Vagina (tissue), 2 donors: ENCODE results near the gene DAGLA. TPM values are rescaled to one million over a fixed set of nuclear protein-coding genes. Genes with fewer than 3 reads are reported as not detected.

Source experiments
- DNase-seq, 2 donors: peaks; one replicate each; pipeline ENCODE4 v3.0.0-alpha.2; 2017; ENCODE audit errors: extremely low spot score in 2 of 2
- H3K27ac ChIP-seq: fragments of 200-600 bp; sonication (generic); one replicate; pipeline ENCODE4 v1.5.1; 2019
- H3K27me3 ChIP-seq: fragments of 200-600 bp; sonication (generic); one replicate; pipeline ENCODE4 v1.5.1; 2019
- H3K36me3 ChIP-seq, 2 donors: fragments of 200-600 bp; sonication (generic); one replicate each; pipeline ENCODE4 v1.5.1; 2017 to 2019
- H3K4me1 ChIP-seq: fragments of 200-600 bp; sonication (generic); one replicate; pipeline ENCODE4 v1.5.1; 2019
- H3K4me3 ChIP-seq, 2 donors: fragments of 200-600 bp; sonication (generic); 1 replicate in 1 of 2; 2 replicates in 1 of 2; pipeline ENCODE4 v1.5.1; 2016 to 2019
- H3K9me3 ChIP-seq: fragments of 200-600 bp; sonication (generic); one replicate; pipeline ENCODE4 v1.5.1; 2019
- CTCF ChIP-seq, 3 experiments: fragments of 450-650 bp in 2 of 3; fragments of 200-600 bp in 1 of 3; sonication (generic) in 1 of 3; IDR thresholded peaks; one replicate each; pipeline ENCODE4 v1.5.1; 2017 to 2019; ENCODE audit warnings: antibody characterized with exemption in 3 of 3, mild to moderate bottlenecking in 2 of 3, moderate library complexity in 2 of 3
- POLR2A ChIP-seq, 2 donors: fragments of 450-650 bp; IDR thresholded peaks; one replicate each; pipeline ENCODE4 v1.6.1; 2017; ENCODE audit warnings: antibody characterized with exemption in 2 of 2, mild to moderate bottlenecking in 2 of 2, moderate library complexity in 2 of 2
- POLR2AphosphoS5 ChIP-seq, 2 donors: sonication (generic); formaldehyde crosslinking; IDR thresholded peaks; one replicate each; pipeline ENCODE4 v1.9.0; 2017; ENCODE audit warnings: antibody characterized with exemption in 2 of 2, mild to moderate bottlenecking in 2 of 2, low read depth in 1 of 2; ENCODE audit not compliant: insufficient read depth in 1 of 2
- intact Hi-C: fragments of 100-400 bp; cut with DNase I; formaldehyde crosslinking; loops from one replicate; pipeline ENCODE4 v1.15.1; 2023
- total RNA-seq: library from RNA; depleted of rRNA; stranded (reverse); fragments of >200 nt; gene quantifications from one replicate; pipeline ENCODE4 v1.2.3, GENCODE V29; 2016

DAGLA gene
- total RNA-seq, 1 donor from 2014 or later = 1.5 TPM

- Histone ChIP-seq H3K36me3 (no peaks in the 10 kb centered on the region), H3K27ac (peak overlapping the region; percentile 72), H3K27me3 (no peaks in the 10 kb centered on the region), H3K4me1 (peaks cover 31% of the 10 kb centered on the region), H3K4me3 (no peak overlapping the region), H3K9me3 (no peaks in the 10 kb centered on the region)
- intact Hi-C loops = loop anchor here (5.0 kb wide), 1 partner anchor 51 kb away; the partner anchor contains the start of gene DAGLA
- DNase-seq = no peak
- TF ChIP-seq POLR2A (IDR thresholded peaks at IDR 0.05) = no peak
- TF ChIP-seq CTCF (IDR thresholded peaks at IDR 0.05) = peak; percentile 88 to 99 (median 99)
- peak; percentile 67 to 80 for TF ChIP-seq POLR2AphosphoS5 (IDR thresholded peaks at IDR 0.05; ENCODE audit: insufficient read depth in 1 of 2, low read depth in 1 of 2)
Measured at GRCh38 chr11:61733120-61733978, 53.2 kb downstream of the DAGLA start.

GRCh38 chr11:61734767-61735166, 54.6 kb downstream of the DAGLA start:
- intact Hi-C loops = loop anchor here (5.0 kb wide), 1 partner anchor 52 kb away; the partner anchor contains the start of gene DAGLA
- H3K4me3 ChIP-seq = no peak overlapping the region

GRCh38 chr11:61735391-61735790, 55.2 kb downstream of the DAGLA start:
- TF ChIP-seq POLR2AphosphoS5 (IDR thresholded peaks at IDR 0.05; ENCODE audit: insufficient read depth in 1 of 2, low read depth in 1 of 2) = no peak
- TF ChIP-seq POLR2A (IDR thresholded peaks at IDR 0.05) = no peak
- no peak for TF ChIP-seq CTCF (IDR thresholded peaks at IDR 0.05)
- Histone ChIP-seq H3K9me3 (no peaks in the 10 kb centered on the region), H3K4me1 (peaks cover 23% of the 10 kb centered on the region), H3K27me3 (no peaks in the 10 kb centered on the region), H3K36me3 (no peaks in the 10 kb centered on the region), H3K27ac (no peak overlapping the region), H3K4me3 (no peak overlapping the region)
- DNase-seq = no peak
- intact Hi-C loops = no loop called here

More at GRCh38 chr11:61734767-61735166, 54.6 kb downstream of the DAGLA start:
- DNase-seq = no peak
- TF ChIP-seq POLR2AphosphoS5 (IDR thresholded peaks at IDR 0.05; ENCODE audit: insufficient read depth in 1 of 2, low read depth in 1 of 2) = no peak
- Histone ChIP-seq H3K27ac (no peak overlapping the region), H3K36me3 (no peaks in the 10 kb centered on the region), H3K9me3 (no peaks in the 10 kb centered on the region), H3K27me3 (no peaks in the 10 kb centered on the region), H3K4me1 (peaks cover 29% of the 10 kb centered on the region)

GRCh38 chr11:61736310-61736709, 56.1 kb downstream of the DAGLA start:
- no peaks in the 10 kb centered on the region for H3K27me3 ChIP-seq
- no peak for DNase-seq
- H3K9me3 ChIP-seq = no peaks in the 10 kb centered on the region
- H3K4me1 ChIP-seq = peaks cover 20% of the 10 kb centered on the region
- no peak overlapping the region for H3K4me3 ChIP-seq
- H3K27ac ChIP-seq = no peak overlapping the region
- TF ChIP-seq CTCF (IDR thresholded peaks at IDR 0.05) (no peak), POLR2AphosphoS5 (IDR thresholded peaks at IDR 0.05; ENCODE audit: insufficient read depth in 1 of 2, low read depth in 1 of 2) (no peak), POLR2A (IDR thresholded peaks at IDR 0.05) (no peak)
- H3K36me3 ChIP-seq = no peaks in the 10 kb centered on the region
- intact Hi-C loops = no loop called here

GRCh38 chr11:61737131-61737530, 56.9 kb downstream of the DAGLA start:
- intact Hi-C loops = no loop called here
- Histone ChIP-seq H3K27me3 (no peaks in the 10 kb centered on the region), H3K9me3 (no peaks in the 10 kb centered on the region), H3K4me1 (peaks cover 12% of the 10 kb centered on the region), H3K4me3 (no peak overlapping the region), H3K36me3 (no peaks in the 10 kb centered on the region), H3K27ac (no peak overlapping the region)
- TF ChIP-seq POLR2AphosphoS5 (IDR thresholded peaks at IDR 0.05; ENCODE audit: insufficient read depth in 1 of 2, low read depth in 1 of 2) (no peak), CTCF (IDR thresholded peaks at IDR 0.05) (no peak), POLR2A (IDR thresholded peaks at IDR 0.05) (no peak)
- DNase-seq = no peak
